Keratinocyte (primary cell): Measurements from ENCODE around the gene WNT8A. TPM values are rescaled to one million over a fixed set of nuclear protein-coding genes. Genes with fewer than 3 reads are reported as not detected.
"Not testable (repeated sequence)": the region's sequence is repeated elsewhere in the genome, so short reads cannot be mapped to it uniquely, and the experiment has no call there.

ENCODE experiments used
- DNase-seq: peaks from one replicate; pipeline ENCODE4 v3.0.0-alpha.2; 2011; ENCODE audit warnings: low read depth, missing footprints, low spot score
- FAIRE-seq: peaks from 2 replicates; lab custom pipeline; 2011; peaks lifted over from hg19 to GRCh38; lab: Jason Lieb, UNC
- H2AFZ ChIP-seq: 2 replicates; pipeline ENCODE4 v1.6.0; 2012; ENCODE audit warnings: low read length, control low read depth, inconsistent platforms; ENCODE audit not compliant: control insufficient read depth
- H3K27ac ChIP-seq: 2 replicates; pipeline ENCODE4 v1.5.1; 2011; ENCODE audit warnings: low read length; ENCODE audit not compliant: control insufficient read depth, insufficient read depth
- H3K27me3 ChIP-seq: 3 replicates; pipeline ENCODE4 v1.6.0; 2011; ENCODE audit warnings: low read length; ENCODE audit not compliant: control insufficient read depth, insufficient read depth; ENCODE audit errors: extremely low read depth
- H3K36me3 ChIP-seq, 2 experiments: 2 replicates in 1 of 2; 3 replicates in 1 of 2; pipeline ENCODE4 v1.5.1; 2011; ENCODE audit warnings: low read length in 2 of 2, mild to moderate bottlenecking in 1 of 2; ENCODE audit not compliant: control insufficient read depth in 2 of 2, insufficient read depth in 2 of 2; ENCODE audit errors: extremely low read depth in 1 of 2
- H3K4me1 ChIP-seq: 3 replicates; pipeline ENCODE4 v1.5.1; 2011; ENCODE audit warnings: low read length; ENCODE audit not compliant: control insufficient read depth, insufficient read depth; ENCODE audit errors: extremely low read depth
- H3K4me2 ChIP-seq: 3 replicates; pipeline ENCODE4 v1.6.0; 2011; ENCODE audit warnings: low read depth, low read length; ENCODE audit not compliant: control insufficient read depth, insufficient read depth; ENCODE audit errors: extremely low read depth
- H3K4me3 ChIP-seq, 3 experiments: fragments of 200-600 bp in 1 of 3; sonication (generic) in 1 of 3; 2 replicates in 2 of 3; 3 replicates in 1 of 3; pipeline ENCODE4 v1.5.1; 2011 to 2016; ENCODE audit warnings: low read length in 3 of 3, mild to moderate bottlenecking in 3 of 3, control low read depth in 2 of 3, inconsistent platforms in 1 of 3, low read depth in 1 of 3, mixed read lengths in 1 of 3, mixed run types in 1 of 3, moderate library complexity in 1 of 3; ENCODE audit not compliant: control insufficient read depth in 2 of 3, insufficient read depth in 2 of 3; ENCODE audit errors: extremely low read depth in 1 of 3
- H3K79me2 ChIP-seq: 2 replicates; pipeline ENCODE4 v1.6.0; 2012; ENCODE audit warnings: low read length; ENCODE audit not compliant: control insufficient read depth, insufficient read depth
- H3K9ac ChIP-seq: 3 replicates; pipeline ENCODE4 v1.6.0; 2011; ENCODE audit warnings: low read length; ENCODE audit not compliant: control insufficient read depth, insufficient read depth; ENCODE audit errors: extremely low read depth
- H3K9me1 ChIP-seq: 3 replicates; pipeline ENCODE4 v1.6.0; 2011; ENCODE audit warnings: low read length; ENCODE audit not compliant: control insufficient read depth, insufficient read depth; ENCODE audit errors: extremely low read depth
- H3K9me3 ChIP-seq: 2 replicates; pipeline ENCODE4 v1.5.1; 2012; ENCODE audit warnings: low read depth, low read length; ENCODE audit not compliant: control insufficient read depth
- H4K20me1 ChIP-seq: 3 replicates; pipeline ENCODE4 v1.6.0; 2011; ENCODE audit warnings: low read length; ENCODE audit not compliant: control insufficient read depth, insufficient read depth; ENCODE audit errors: extremely low read depth
- CTCF ChIP-seq, 3 experiments: IDR thresholded peaks in 1 of 3; conservative IDR thresholded peaks in 1 of 3; optimal IDR thresholded peaks in 1 of 3; 2 replicates in 2 of 3; 3 replicates in 1 of 3; pipeline versions ENCODE3 to v1.5.1; 2011; ENCODE audit warnings: low read length in 3 of 3, mild to moderate bottlenecking in 3 of 3, moderate library complexity in 2 of 3, control low read depth in 1 of 3, inconsistent platforms in 1 of 3; ENCODE audit not compliant: insufficient read depth in 2 of 3; ENCODE audit errors: extremely low read depth in 1 of 3
- EZH2 ChIP-seq: IDR thresholded peaks from one replicate; pipeline ENCODE4 v1.6.1; 2012; ENCODE audit warnings: inconsistent platforms, mild to moderate bottlenecking, low read length, moderate library complexity
- dilution Hi-C: fragments of 300-500 bp; cut with MboI; formaldehyde crosslinking; loops from one replicate; pipeline ENCODE4 v1.7.0; 2020; ENCODE audit warnings: low sequenced_read_pairs; ENCODE audit not compliant: extremely low pct_ligation_motif_present
- polyA plus RNA-seq, 5 experiments: library from polyadenylated mRNA; depleted of rRNA in 3 of 5; stranded (reverse) in 3 of 5; stranded (forward) in 1 of 5; unstranded in 1 of 5; fragments of >200 nt; gene quantifications; 1 replicate in 1 of 5; 2 replicates in 3 of 5; 3 replicates in 1 of 5; pipeline versions ENCODE4 v1.2.1 to v1.2.3, GENCODE V29; 2011 to 2012; ENCODE audit warnings: missing spikeins in 2 of 5, low read depth in 1 of 5, low replicate concordance in 1 of 5

WNT8A gene
- polyA plus RNA-seq, 1 donor (not counting 4 experiments of a cell fraction or from before 2014, with no cell fraction given) = not detected

- FAIRE-seq = no peak
- H4K20me1 ChIP-seq = no peaks in the 10 kb centered on the region
- dilution Hi-C loops = no loop called here
Measured at GRCh38 chr5:138038826-138039225, 45.0 kb upstream of the WNT8A start.

DNA sequence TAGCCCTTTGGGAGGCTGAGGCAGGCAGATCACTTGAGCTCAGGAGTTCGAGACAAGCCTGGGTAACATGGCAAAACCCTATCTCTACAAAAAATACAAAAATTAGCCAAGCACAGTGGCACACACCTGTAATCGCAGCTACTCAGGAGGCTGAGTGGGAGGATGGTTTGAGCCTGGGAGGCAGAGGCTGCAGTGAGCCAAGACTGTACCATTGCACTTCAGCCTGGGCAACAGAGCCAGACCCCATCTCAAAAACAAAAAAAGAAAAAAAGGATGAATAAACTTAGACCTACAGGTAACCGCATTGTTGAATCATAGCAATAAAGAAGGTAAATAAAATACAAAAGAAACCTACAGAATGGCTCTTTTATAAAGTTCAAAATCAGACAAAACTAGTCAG, 38.5 kb upstream of the WNT8A start:
- not testable (repeated sequence) for H3K36me3 ChIP-seq

More at GRCh38 chr5:138038826-138039225, 45.0 kb upstream of the WNT8A start:
- no peak for DNase-seq
- Histone ChIP-seq H3K27me3 (no peaks in the 10 kb centered on the region), H3K4me3 (no peak overlapping the region), H3K9me1 (no peaks in the 10 kb centered on the region), H3K79me2 (no peaks in the 10 kb centered on the region), H3K9ac (no peak overlapping the region), H3K36me3 (no peaks in the 10 kb centered on the region), H3K4me2 (no peak overlapping the region), H3K9me3 (no peaks in the 10 kb centered on the region), H3K4me1 (peaks cover 4% of the 10 kb centered on the region), H2AFZ (no peak overlapping the region), H3K27ac (no peak overlapping the region)
- TF ChIP-seq CTCF (optimal IDR thresholded peaks at IDR 0.05 in 1 of 3, IDR thresholded peaks at IDR 0.05 in 1 of 3, conservative IDR thresholded peaks at IDR 0.05 in 1 of 3; ENCODE audit: extremely low read depth in 1 of 3, insufficient read depth in 2 of 3, low read length in 3 of 3) = no peak
- TF ChIP-seq EZH2 = no peak

More for the DNA sequence above, 38.5 kb upstream of the WNT8A start:
- FAIRE-seq, H3K9me3 ChIP-seq, H4K20me1 ChIP-seq, DNase-seq, H3K4me2 ChIP-seq, H3K4me3 ChIP-seq, H3K27ac ChIP-seq, H2AFZ ChIP-seq, H3K9me1 ChIP-seq, dilution Hi-C loops, H3K79me2 ChIP-seq, H3K9ac ChIP-seq, H3K4me1 ChIP-seq, H3K27me3 ChIP-seq: not testable (repeated sequence)
